Inflammatory macrophage treated with lipopolysaccharide for 4 hours (primary cell): Measurements from ENCODE around the gene STARD3NL.
"Not testable (repeated sequence)": the region's sequence is repeated elsewhere in the genome, so short reads cannot be mapped to it uniquely, and the experiment has no call there.

Experiments used
- DNase-seq: peaks from one replicate; pipeline ENCODE4 v3.0.0-alpha.2; 2020

Gene STARD3NL

DNA sequence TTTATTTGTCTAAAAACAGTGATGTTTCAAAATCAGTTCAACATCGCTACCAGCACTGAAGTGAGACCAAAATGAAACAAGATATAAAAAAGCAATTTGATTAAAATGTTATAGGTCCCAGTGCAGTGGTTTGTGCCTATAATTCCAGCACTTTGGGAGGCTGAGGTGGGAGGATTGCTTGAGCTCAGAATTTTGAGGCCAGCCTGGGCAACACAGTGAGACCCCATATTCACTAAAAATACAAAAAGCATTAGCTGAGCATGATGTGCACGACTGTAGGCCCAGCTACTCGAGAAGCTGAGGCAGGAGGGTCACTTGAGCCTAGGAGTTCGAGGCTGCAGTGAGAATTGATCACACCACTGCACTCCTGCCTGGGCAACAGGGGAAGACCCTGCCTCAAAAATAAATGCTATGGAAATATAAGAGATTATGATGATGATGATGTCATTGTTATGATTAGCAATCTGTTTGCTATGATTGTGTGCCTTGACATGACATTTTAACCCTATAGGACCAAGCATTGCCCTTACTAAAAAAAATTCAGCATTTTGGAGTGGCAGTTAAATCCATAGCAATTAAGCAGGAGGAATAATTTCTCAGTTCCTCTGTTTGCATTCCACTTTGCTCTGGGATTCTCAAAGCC, 91.8 kb downstream of the STARD3NL start:
- DNase-seq: not testable (repeated sequence)

DNA sequence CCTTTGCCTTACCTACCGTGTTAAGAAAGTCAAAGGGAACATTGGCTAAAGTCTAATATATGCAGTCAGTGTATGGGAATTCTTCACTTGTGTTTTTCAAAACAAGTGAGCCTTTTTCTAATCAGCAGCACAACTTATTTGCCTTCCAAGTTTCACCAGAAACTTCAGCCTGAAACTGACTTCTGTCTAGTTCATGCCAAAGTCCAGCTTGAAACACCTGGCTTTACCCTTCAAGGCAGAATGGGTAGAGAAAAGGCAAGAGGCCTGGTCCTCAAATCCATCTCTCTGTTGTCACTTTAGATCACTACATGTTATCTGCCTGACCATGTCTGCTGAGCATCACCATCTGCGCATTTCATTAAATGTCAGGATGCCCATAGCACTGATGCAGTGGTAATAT, 92.4 kb downstream of the STARD3NL start:
- DNase-seq: not testable (repeated sequence)

DNA sequence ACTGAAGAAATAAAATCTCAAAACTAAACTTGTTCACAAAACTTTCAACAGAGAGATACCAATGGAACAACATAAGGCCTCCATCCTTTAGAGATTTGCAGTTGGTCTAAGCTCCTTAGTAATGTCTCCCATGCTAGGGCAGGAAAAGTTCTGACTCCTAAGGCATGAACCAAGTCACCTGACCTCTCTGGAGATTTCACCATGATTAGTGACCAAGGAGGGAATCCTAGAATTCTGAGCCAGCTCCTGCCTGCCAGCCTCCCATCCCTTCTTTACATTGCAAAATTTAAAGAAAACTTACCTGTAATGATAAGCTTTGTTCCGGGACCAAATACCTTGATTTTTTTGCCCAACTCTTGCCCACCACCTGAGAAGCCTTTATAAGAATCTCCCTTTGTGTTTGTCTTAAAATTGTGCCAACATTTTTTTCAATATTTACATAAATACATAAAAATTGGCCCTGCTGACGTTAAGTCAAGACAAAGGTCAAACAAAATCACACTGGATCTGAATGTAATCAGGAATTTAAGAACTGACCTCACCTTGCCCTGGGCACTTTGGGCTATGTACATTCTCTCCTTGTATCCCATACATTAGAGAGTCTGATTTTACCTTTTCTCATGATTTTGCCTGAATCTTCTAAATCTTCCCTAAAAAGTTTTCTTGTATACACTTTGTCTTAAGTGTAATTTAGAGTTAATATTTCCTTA, 95.4 kb downstream of the STARD3NL start, which contains the start of gene TARP:
Gene TARP, minus strand, starts transcription at position 351 of the 710 bp plus-strand sequence.
- no peak for DNase-seq

DNA sequence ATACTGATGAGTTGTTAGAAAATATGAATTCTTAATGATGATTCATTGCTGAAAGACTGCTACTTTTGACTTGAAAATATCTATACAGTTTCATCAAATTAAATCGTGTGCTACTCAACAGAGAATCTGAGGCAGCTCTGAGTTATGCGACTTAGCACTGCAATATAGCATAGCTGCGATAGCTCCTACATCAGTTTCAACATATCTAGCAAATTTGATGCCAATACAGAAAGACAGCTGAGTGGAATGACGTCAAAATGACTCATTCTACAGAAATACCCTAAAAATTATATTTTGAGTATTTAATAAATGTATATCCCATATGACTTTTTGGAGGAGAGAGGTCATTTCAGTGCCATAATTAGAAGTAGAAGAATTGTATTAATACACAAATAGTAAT, 96.4 kb downstream of the STARD3NL start:
- peak; percentile 86 for DNase-seq

DNA sequence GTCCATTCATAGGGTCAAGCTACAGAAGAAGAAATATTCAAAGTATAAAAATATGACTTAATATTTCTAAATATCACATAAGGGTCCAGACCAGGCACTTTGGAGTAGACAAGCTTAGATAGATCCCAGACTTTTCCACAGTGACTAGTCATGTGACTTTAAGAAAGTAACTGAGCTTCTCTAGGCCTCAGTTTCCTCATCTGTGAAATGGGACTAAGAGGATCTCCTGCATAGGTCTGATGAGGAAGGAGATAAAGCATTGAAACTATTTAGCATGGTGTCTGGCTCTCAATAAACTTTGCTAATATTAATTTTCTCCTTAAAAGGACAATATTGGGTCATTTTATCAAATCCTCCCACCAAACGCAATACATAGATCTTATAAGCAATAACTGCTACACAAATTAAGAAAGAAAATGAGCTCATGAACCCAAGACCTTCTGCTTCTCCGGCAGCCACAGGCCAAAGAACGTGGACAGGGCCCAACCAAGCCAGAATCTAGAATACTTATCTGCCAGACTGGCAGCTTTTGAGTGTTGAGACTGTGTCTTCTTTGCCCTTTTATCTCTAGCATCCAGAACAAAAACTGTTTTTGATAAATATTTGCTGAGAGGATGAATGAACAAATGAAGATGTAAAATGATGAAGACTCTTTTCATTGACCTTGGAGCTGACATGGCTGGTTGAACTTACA, 97.0 kb downstream of the STARD3NL start:
- DNase-seq: no peak

DNA sequence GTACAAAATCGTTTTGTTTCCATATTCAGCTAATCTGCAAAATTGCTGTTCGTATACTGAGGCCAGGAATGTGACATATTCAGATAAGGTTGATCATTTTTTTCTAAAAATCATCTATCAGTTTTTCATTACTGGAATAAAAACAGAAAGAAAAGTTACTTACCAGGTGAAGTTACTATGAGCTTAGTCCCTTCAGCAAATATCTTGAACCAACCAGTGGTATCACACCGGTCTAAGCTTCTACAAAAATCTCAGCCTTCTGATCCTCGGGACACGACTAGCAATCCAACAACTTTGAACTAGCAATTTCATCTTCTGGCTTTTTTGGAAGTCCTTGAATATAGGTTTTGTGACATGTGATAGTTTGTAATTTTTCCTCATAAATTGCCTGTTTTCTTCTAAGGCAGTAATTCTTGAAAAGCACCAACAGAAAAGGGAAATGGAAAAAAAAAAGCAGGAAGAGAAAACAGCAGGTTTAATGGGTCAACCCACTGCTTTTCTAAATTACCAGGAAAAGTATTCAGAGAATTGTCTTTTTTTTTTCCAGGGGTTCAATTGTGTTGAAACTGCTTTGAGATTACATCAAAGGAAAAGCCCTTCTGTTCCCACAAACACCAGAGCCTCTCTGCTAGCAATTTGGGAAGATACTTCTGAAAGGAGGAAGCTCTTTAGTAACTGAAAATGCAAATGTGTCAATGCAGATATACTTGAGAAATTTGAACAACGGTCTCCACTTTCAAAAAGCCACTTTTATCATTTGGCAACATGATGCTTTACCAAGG, 98.2 kb downstream of the STARD3NL start:
- DNase-seq: peak; percentile 94

DNA sequence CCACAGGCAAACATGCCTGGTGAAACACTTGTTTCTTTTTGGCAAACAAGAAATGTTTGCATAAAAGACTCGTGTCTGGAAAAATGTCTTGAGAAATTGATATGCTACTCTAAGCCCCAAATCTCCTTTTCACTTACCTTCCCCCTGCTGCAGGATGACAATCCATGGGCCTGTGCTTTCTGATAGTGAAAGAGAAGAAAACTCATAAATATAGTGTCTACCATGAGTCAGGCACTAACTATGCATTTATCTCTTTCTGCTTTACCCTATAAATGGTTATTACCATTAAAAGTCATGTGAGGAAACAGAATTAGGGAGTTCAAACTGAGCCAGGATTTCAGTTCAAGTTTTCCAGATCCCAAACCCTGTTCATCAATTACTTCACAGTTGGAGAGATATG, 102.0 kb downstream of the STARD3NL start:
- no peak for DNase-seq
